GM23338 (cell line): ENCODE data around the gene CNPY4.

Experiments used
- CTCF ChIP-seq, 2 experiments: fragments of 200-600 bp in 1 of 2; sonication (generic) in 1 of 2; conservative IDR thresholded peaks; 2 replicates each; pipeline versions ENCODE4 v1.5.1 to v1.6.1; 2016 to 2017; ENCODE audit warnings: antibody characterized with exemption in 2 of 2, low read depth in 2 of 2, mild to moderate bottlenecking in 2 of 2, moderate library complexity in 1 of 2
- EZH2 ChIP-seq: fragments of 200-600 bp; sonication (generic); IDR thresholded peaks from one replicate; pipeline ENCODE4 v1.8.0; 2017; ENCODE audit warnings: antibody characterized with exemption, mild to moderate bottlenecking, low read depth; ENCODE audit not compliant: unreplicated experiment
- EZH2phosphoT487 ChIP-seq: fragments of 200-600 bp; sonication (generic); IDR thresholded peaks from one replicate; pipeline ENCODE4 v1.8.1; 2018; ENCODE audit warnings: antibody characterized with exemption; ENCODE audit not compliant: unreplicated experiment
- JUNB ChIP-seq: IDR thresholded peaks from one replicate; pipeline ENCODE4 v1.6.1; 2016; ENCODE audit warnings: antibody characterized with exemption; ENCODE audit not compliant: unreplicated experiment
- NANOG ChIP-seq: IDR thresholded peaks from 2 replicates; pipeline ENCODE4 v1.6.1; 2016; ENCODE audit warnings: antibody characterized with exemption, borderline replicate concordance
- POLR2AphosphoS5 ChIP-seq: IDR thresholded peaks from 2 replicates; pipeline ENCODE4 v1.6.1; 2016; ENCODE audit warnings: antibody characterized with exemption, low read depth
- ZNF331 ChIP-seq: fragments of 250-450 bp; sonication (Bioruptor Pico); IDR thresholded peaks from 2 replicates; pipeline ENCODE4 v1.5.0; 2020; ENCODE audit warnings: low read depth, mild to moderate bottlenecking, moderate library complexity
- TF ChIP-seq, protein P1 (sequence below): IDR thresholded peaks from one replicate; pipeline ENCODE4 v1.6.1; 2018; ENCODE audit warnings: antibody characterized with exemption; ENCODE audit not compliant: unreplicated experiment
- TF ChIP-seq, protein P2 (sequence below): IDR thresholded peaks from 2 replicates; pipeline ENCODE4 v1.6.1; 2016; ENCODE audit warnings: antibody characterized with exemption

DNA sequence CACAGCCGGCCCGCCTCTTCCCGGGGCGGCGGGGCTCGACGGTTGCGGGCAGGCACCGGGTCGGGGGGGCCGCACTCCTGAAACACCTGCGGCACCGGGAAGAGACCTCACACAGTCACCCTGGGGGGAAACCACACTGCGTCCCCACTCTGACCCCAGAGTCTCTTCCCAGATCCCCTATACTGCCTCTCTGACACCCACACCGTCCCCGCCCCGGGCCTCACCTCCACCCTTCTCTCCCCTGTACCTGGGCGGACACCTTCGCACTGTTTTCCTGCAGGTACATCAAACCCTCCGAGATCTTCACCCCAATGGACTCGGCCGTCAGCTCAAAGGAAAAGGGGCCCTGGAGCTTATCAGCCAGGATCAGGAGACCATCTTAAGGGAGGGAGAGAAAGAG, 52.4 kb downstream of the CNPY4 start:
- TF ChIP-seq, protein P1, sequence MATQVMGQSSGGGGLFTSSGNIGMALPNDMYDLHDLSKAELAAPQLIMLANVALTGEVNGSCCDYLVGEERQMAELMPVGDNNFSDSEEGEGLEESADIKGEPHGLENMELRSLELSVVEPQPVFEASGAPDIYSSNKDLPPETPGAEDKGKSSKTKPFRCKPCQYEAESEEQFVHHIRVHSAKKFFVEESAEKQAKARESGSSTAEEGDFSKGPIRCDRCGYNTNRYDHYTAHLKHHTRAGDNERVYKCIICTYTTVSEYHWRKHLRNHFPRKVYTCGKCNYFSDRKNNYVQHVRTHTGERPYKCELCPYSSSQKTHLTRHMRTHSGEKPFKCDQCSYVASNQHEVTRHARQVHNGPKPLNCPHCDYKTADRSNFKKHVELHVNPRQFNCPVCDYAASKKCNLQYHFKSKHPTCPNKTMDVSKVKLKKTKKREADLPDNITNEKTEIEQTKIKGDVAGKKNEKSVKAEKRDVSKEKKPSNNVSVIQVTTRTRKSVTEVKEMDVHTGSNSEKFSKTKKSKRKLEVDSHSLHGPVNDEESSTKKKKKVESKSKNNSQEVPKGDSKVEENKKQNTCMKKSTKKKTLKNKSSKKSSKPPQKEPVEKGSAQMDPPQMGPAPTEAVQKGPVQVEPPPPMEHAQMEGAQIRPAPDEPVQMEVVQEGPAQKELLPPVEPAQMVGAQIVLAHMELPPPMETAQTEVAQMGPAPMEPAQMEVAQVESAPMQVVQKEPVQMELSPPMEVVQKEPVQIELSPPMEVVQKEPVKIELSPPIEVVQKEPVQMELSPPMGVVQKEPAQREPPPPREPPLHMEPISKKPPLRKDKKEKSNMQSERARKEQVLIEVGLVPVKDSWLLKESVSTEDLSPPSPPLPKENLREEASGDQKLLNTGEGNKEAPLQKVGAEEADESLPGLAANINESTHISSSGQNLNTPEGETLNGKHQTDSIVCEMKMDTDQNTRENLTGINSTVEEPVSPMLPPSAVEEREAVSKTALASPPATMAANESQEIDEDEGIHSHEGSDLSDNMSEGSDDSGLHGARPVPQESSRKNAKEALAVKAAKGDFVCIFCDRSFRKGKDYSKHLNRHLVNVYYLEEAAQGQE, result no peak
- TF ChIP-seq CTCF (conservative IDR thresholded peaks at IDR 0.05; ENCODE audit: low read depth in 2 of 2), result no peak
- TF ChIP-seq EZH2, result no peak
- no peak for TF ChIP-seq EZH2phosphoT487
- no peak for TF ChIP-seq ZNF331 (CRISPR knock-in tag)
- 0 out of 2 replicates have a peak, but pooled peaks have one; percentile 28 for TF ChIP-seq POLR2AphosphoS5
- TF ChIP-seq, protein P2, sequence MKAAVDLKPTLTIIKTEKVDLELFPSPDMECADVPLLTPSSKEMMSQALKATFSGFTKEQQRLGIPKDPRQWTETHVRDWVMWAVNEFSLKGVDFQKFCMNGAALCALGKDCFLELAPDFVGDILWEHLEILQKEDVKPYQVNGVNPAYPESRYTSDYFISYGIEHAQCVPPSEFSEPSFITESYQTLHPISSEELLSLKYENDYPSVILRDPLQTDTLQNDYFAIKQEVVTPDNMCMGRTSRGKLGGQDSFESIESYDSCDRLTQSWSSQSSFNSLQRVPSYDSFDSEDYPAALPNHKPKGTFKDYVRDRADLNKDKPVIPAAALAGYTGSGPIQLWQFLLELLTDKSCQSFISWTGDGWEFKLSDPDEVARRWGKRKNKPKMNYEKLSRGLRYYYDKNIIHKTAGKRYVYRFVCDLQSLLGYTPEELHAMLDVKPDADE, result no peak
- TF ChIP-seq NANOG, result no peak
- TF ChIP-seq JUNB, result no peak
